Vagina (tissue), 2 donors: ENCODE results near the gene PRG2. TPM values are rescaled to one million over a fixed set of nuclear protein-coding genes. Genes with fewer than 3 reads are reported as not detected.
A peak's percentile ranks its signal among the peaks of the same experiment; 100 is the strongest.

Experiments used
- DNase-seq, 2 donors: peaks; one replicate each; pipeline ENCODE4 v3.0.0-alpha.2; 2017; ENCODE audit errors: extremely low spot score in 2 of 2
- H3K27ac ChIP-seq: fragments of 200-600 bp; sonication (generic); one replicate; pipeline ENCODE4 v1.5.1; 2019
- H3K27me3 ChIP-seq: fragments of 200-600 bp; sonication (generic); one replicate; pipeline ENCODE4 v1.5.1; 2019
- H3K36me3 ChIP-seq, 2 donors: fragments of 200-600 bp; sonication (generic); one replicate each; pipeline ENCODE4 v1.5.1; 2017 to 2019
- H3K4me1 ChIP-seq: fragments of 200-600 bp; sonication (generic); one replicate; pipeline ENCODE4 v1.5.1; 2019
- H3K4me3 ChIP-seq, 2 donors: fragments of 200-600 bp; sonication (generic); 1 replicate in 1 of 2; 2 replicates in 1 of 2; pipeline ENCODE4 v1.5.1; 2016 to 2019
- H3K9me3 ChIP-seq: fragments of 200-600 bp; sonication (generic); one replicate; pipeline ENCODE4 v1.5.1; 2019
- CTCF ChIP-seq, 3 experiments: fragments of 450-650 bp in 2 of 3; fragments of 200-600 bp in 1 of 3; sonication (generic) in 1 of 3; IDR thresholded peaks; one replicate each; pipeline ENCODE4 v1.5.1; 2017 to 2019; ENCODE audit warnings: antibody characterized with exemption in 3 of 3, mild to moderate bottlenecking in 2 of 3, moderate library complexity in 2 of 3
- POLR2A ChIP-seq, 2 donors: fragments of 450-650 bp; IDR thresholded peaks; one replicate each; pipeline ENCODE4 v1.6.1; 2017; ENCODE audit warnings: antibody characterized with exemption in 2 of 2, mild to moderate bottlenecking in 2 of 2, moderate library complexity in 2 of 2
- POLR2AphosphoS5 ChIP-seq, 2 donors: sonication (generic); formaldehyde crosslinking; IDR thresholded peaks; one replicate each; pipeline ENCODE4 v1.9.0; 2017; ENCODE audit warnings: antibody characterized with exemption in 2 of 2, mild to moderate bottlenecking in 2 of 2, low read depth in 1 of 2; ENCODE audit not compliant: insufficient read depth in 1 of 2
- intact Hi-C: fragments of 100-400 bp; cut with DNase I; formaldehyde crosslinking; loops from one replicate; pipeline ENCODE4 v1.15.1; 2023
- total RNA-seq: library from RNA; depleted of rRNA; stranded (reverse); fragments of >200 nt; gene quantifications from one replicate; pipeline ENCODE4 v1.2.3, GENCODE V29; 2016

The PRG2 gene
- total RNA-seq, 1 donor from 2014 or later, result not detected

GRCh38 chr11:57434640-57435546 is 44.4 kb upstream of the PRG2 start:
- intact Hi-C loops, result no loop called here
- DNase-seq, result no peak
- no peaks in the 10 kb centered on the region for H3K9me3 ChIP-seq
- no peak overlapping the region for H3K4me3 ChIP-seq
- no peaks in the 10 kb centered on the region for H3K36me3 ChIP-seq
- H3K27ac ChIP-seq, result peak overlapping the region; percentile 53
- H3K4me1 ChIP-seq, result peaks cover 15% of the 10 kb centered on the region
- TF ChIP-seq POLR2AphosphoS5 (IDR thresholded peaks at IDR 0.05; ENCODE audit: insufficient read depth in 1 of 2, low read depth in 1 of 2) (peak in 1 of 2 donors; percentile 89), CTCF (IDR thresholded peaks at IDR 0.05) (no peak), POLR2A (IDR thresholded peaks at IDR 0.05) (no peak)
- no peaks in the 10 kb centered on the region for H3K27me3 ChIP-seq

GRCh38 chr11:57432714-57433163 is 42.3 kb upstream of the PRG2 start:
- Histone ChIP-seq H3K9me3 (no peaks in the 10 kb centered on the region), H3K4me3 (no peak overlapping the region), H3K27ac (no peak overlapping the region), H3K4me1 (peaks cover 23% of the 10 kb centered on the region), H3K27me3 (no peaks in the 10 kb centered on the region), H3K36me3 (no peaks in the 10 kb centered on the region)
- DNase-seq, result no peak
- intact Hi-C loops, result no loop called here
- no peak for TF ChIP-seq CTCF (IDR thresholded peaks at IDR 0.05)
- TF ChIP-seq POLR2A (IDR thresholded peaks at IDR 0.05), result no peak
- no peak for TF ChIP-seq POLR2AphosphoS5 (IDR thresholded peaks at IDR 0.05; ENCODE audit: insufficient read depth in 1 of 2, low read depth in 1 of 2)

GRCh38 chr11:57432149-57432561 is 41.7 kb upstream of the PRG2 start:
- H3K36me3 ChIP-seq, result no peaks in the 10 kb centered on the region
- H3K4me1 ChIP-seq, result peaks cover 29% of the 10 kb centered on the region
- intact Hi-C loops, result no loop called here
- no peak overlapping the region for H3K27ac ChIP-seq
- no peak overlapping the region for H3K4me3 ChIP-seq
- no peak for TF ChIP-seq CTCF (IDR thresholded peaks at IDR 0.05)
- TF ChIP-seq POLR2AphosphoS5 (IDR thresholded peaks at IDR 0.05; ENCODE audit: insufficient read depth in 1 of 2, low read depth in 1 of 2), result no peak
- no peak for TF ChIP-seq POLR2A (IDR thresholded peaks at IDR 0.05)
- no peak for DNase-seq
- H3K27me3 ChIP-seq, result no peaks in the 10 kb centered on the region
- H3K9me3 ChIP-seq, result no peaks in the 10 kb centered on the region

GRCh38 chr11:57430952-57431351 is 40.5 kb upstream of the PRG2 start:
- no peaks in the 10 kb centered on the region for H3K36me3 ChIP-seq
- H3K4me3 ChIP-seq, result no peak overlapping the region
- DNase-seq, result no peak
- H3K9me3 ChIP-seq, result no peaks in the 10 kb centered on the region
- no peaks in the 10 kb centered on the region for H3K27me3 ChIP-seq
- H3K27ac ChIP-seq, result peak overlapping the region; percentile 9
- intact Hi-C loops, result no loop called here
- peaks cover 41% of the 10 kb centered on the region for H3K4me1 ChIP-seq
- TF ChIP-seq CTCF (IDR thresholded peaks at IDR 0.05) (no peak), POLR2A (IDR thresholded peaks at IDR 0.05) (no peak), POLR2AphosphoS5 (IDR thresholded peaks at IDR 0.05; ENCODE audit: insufficient read depth in 1 of 2, low read depth in 1 of 2) (no peak)

GRCh38 chr11:57429946-57430345 is 39.5 kb upstream of the PRG2 start:
- TF ChIP-seq POLR2A (IDR thresholded peaks at IDR 0.05) (no peak), CTCF (IDR thresholded peaks at IDR 0.05) (no peak), POLR2AphosphoS5 (IDR thresholded peaks at IDR 0.05; ENCODE audit: insufficient read depth in 1 of 2, low read depth in 1 of 2) (no peak)

More at GRCh38 chr11:57429946-57430345, 39.5 kb upstream of the PRG2 start:
- Histone ChIP-seq H3K4me3 (no peak overlapping the region), H3K9me3 (no peaks in the 10 kb centered on the region), H3K27ac (peak overlapping the region; percentile 99), H3K4me1 (peaks cover 47% of the 10 kb centered on the region), H3K36me3 (no peaks in the 10 kb centered on the region), H3K27me3 (no peaks in the 10 kb centered on the region)
- intact Hi-C loops, result no loop called here
- no peak for DNase-seq
